Activated CD4-positive, alpha-beta T cell treated with anti-CD3 and anti-CD28 coated beads, Interleukin-2, amount 50 U/mL, for 16 hours (primary cell): ENCODE results near the gene RAB6A.

Source experiments
- DNase-seq: peaks from one replicate; pipeline ENCODE4 v3.0.0-alpha.2; 2020

The RAB6A gene

DNA sequence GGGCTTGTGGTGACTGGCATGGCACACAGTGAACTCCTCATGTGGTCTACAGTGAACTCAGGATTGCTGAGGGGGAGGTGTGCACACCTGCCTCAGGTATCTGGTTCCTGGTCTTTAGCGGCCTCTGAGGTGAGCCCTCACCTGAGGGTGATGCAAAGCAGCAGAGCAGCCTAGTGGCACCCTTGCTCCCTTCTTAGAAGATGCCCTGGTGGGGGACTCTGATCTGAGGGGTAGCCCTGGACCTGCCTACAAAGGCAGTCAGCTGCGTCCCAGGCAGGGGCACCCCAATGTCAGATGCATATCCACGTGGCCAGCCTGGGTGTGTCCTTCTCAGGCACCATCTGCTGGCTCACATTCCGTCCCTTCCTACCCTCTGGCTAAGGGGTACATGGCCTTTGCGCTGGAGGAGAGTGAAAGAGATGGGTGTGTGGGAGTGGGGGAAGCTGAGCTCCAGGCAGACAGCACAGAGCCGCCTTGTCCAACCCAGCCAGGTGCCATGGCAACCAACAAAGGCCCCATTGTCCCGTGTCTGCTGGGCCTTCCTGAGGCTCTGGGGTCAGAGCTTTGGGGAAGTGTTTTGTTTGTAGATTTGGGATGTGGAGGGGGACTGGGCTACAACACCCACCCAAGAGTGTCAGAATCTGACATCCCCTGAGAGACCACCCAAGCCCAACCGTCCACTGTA, 108.7 kb downstream of the RAB6A start:
- no peak for DNase-seq

DNA sequence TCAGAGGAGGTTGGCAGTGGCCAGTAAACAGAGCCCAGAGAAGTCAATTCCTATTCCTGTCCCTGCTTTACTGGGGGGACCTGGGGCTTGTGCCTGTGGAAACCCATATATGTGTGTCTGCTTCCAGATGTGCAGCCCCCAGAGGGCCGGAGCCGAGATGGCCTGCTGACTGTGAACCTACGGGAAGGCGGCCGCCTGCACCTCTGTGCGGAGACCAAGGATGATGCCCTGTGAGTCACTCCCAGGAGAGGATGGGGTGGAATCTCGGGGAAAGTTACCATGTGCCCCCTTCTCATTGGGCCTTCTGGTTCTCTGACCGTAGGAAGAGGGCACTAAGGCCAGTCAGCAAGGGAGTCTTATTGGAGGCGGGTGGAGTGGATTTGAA, 109.2 kb downstream of the RAB6A start:
- no peak for DNase-seq

DNA sequence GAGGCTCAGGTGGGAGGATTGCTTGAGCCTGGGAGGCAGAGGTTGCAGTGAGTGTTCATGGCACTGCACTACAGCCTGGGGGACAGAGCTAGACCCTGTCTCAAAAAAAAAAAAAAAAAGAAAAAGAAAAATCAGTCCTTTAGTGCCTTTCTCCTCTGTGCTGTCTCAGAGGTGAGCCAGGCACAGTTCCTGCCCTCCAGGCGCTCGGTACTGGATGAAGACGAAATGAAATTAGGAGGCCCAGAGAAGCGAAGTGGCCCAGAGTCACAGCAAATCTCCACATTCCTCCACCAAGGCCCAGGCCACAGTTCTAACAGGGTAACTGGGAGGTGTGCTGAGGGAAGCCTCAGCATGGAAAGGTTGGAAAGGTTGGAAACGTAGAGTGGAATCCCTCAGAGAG, 109.6 kb downstream of the RAB6A start:
- no peak for DNase-seq

DNA sequence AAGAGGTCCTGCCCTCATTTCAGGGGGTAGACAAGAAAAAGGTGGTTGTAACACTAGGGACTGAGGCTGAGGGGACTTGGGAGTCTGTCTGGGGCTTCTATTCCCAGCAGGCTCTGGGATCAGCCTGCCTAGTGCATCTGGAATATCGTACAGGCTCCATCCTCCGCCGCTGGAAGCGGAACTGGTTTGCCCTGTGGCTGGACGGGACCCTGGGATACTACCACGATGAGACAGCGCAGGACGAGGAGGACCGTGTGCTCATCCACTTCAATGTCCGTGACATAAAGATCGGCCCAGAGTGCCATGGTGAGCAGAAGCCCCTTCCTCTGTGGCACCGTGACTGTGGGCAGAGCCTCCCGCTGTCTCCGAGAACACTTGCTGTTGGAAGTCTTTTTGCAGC, 110.5 kb downstream of the RAB6A start:
- DNase-seq = no peak

DNA sequence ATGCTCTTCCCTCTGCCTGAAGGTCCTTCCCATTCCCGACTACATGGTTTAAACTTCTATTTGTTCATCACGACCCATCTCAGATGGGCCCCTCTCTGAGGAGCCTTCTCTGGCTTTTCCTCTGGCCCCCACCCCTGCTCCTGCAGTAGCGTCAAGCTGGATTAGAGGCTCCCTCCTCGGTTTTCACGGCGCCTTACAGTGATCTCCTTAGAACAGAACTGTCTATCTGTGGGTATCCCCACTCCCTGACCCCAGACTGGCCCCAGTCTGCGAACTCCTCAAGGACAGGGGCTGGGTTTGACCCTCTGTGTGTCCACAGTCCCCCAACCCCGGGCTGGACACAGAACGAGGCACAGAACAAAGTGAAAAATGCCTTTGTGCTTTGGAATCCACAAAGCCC, 111.7 kb downstream of the RAB6A start:
- DNase-seq = no peak

DNA sequence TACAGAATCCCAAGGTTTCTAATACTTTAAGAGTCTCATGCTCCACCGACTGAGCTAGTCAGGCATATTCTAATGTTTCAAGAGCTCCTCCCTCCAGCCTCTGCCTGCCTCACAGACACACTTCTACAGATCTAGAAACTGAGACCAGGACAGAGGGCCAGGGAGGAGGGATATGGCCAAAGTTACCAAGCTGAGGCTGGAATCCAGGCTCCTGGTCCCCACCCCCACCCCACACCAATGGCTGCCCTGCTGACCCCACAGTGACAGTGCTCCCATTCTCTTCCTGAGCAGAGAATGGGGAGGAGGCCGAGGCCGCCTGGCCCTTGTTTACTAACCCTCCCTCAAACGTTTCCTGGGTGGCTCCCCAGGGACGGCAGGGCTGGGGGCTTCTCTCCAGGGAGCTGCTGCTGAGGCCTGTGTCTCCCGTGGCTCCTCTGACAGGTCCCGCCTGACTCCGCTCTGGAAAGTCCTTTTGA, 112.3 kb downstream of the RAB6A start:
- DNase-seq = no peak

DNA sequence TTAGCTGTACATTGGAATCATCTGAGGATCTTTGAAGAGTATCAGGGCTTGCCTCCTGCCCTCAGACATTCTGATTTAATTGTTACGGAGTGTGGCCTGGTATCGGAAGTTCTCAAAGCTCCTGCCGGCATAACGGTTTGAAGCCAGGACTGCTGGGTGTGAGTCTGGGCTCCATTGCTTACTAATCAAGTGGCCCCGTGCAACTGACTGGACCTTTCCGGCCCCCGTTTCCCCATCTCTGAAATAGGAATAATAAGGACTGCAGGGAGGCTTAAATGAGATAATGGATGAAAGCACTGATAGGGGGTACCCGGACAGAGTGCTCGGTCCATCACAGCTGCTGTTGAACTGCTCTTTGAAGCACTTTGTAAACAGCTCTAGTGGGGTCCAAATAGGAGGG, 112.8 kb downstream of the RAB6A start:
- DNase-seq = no peak

DNA sequence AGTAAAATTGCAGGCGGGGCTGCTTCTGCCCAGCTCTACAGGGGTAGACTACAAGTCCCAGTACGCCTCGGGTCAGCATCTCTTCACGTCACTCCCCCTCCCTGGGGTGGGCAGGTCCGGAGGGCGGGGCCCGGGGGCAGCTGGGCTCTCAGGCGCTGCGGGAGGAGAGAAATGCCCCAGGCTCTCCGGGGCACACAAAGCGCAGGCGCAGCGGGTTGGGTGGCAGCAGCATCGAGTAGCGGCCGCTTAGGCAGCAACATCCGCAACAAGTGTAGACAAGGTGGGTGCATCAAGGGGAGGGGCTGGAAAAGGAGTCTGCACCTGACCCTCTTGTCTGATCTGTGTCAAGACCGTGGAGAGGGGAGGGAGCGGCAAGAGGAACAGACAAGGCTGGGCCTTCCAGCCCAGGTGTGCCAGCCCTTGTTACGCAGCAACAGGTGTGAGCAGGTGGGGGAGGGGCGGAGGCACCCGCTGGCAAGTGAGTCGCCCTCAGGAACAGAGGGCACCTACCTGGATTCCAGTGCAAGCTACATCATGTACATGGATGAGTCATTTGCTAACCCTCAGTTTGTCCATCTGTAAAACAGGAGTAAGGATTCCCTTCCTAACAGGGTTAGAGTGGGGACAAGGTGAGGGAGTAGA, 113.3 kb downstream of the RAB6A start:
- DNase-seq = peak; percentile 89

DNA sequence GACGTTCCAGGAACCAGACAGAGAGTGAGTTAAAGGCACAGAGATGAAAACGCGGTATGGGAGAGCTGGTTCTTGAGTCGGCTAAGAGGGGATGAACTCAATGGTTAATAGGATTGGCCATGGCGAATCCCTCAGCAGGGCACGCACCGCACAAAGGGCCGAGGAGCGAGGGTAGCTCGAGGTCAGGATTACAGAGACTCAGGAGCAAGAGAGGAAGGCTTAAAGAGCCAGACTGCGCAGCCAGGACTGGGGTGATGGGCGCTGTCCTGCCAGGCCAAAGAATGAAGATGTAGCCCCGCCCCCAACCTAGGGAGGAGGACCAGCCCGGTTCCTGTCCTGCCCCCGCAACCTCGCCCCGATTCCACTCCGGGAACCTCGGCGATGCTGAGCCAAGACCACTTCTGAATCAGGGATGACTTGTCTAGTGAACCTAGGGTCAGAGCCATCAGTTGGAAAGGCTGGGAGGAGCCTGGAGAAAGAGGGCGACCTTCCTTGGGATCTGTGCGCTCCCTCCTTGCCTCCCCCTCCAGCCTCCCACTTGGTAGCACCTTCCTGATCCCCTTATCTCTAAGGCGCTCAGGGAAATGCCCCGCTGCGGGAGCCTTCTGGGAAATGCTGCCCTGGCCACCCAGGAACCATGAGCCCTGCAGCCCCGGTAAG, 114.8 kb downstream of the RAB6A start, which contains the start of gene PLEKHB1:
TSS of gene PLEKHB1 (plus strand) at position 610 of the 660 bp plus-strand sequence. CDS start at position 638, 28 bp downstream.
- DNase-seq = no peak

DNA sequence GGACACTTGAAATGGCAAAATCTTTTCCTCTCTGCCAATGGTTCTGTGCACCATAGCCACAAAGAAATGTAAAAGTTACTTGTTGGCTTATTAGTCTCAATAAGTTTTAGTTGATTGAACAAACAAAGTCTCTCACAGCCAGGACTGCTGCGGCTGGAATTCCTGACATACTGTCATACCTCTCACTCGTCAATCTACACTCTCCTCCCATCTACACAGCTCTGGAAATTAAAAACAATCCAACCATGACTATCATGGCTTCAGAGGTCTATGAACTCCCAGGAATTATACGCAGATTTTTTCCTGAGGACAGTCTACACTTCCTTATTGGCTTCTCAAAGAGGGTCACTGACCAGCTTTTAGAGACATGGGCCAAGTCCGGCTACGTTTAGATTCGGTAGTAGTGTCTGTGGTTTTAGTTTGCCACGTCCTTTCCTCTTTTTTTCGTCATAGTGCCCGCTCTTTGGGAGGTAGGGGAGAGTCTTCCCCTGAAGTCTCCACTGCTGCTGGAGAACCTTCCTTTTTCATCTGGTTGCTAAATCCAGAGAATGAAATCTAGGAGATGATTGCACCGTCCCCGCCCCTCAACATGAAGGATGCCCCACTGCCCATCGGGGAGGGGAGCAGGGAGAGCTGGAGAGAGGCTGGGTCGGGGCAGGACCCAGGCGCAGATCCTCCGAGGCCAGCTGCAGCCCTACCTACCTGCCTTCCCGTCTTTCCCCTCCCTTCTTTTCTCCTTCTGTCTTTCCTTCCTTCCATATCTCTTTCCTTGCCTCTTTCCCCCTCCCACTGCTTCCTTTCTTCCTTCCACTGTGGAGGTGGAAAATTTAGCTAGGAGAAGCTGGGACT, 115.5 kb downstream of the RAB6A start:
- no peak for DNase-seq

DNA sequence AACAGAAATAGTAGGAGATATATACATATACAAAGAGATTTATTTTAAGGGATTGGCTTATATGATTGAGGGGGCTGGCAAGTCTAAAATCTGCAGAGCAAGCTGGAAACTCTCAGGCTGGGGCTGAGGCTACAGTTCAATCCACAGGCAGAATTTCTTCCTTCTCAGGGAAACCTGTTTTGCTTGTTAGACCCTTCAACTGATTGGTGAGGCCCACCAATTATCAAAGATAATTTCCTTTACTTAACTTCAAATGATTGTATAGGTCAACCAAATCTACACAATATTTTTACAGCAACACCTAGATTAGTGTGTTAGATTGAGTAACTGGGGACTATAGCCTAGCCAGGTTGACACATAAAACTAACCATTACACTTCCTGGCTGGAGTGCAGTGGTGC, 119.2 kb downstream of the RAB6A start:
- DNase-seq = no peak

DNA sequence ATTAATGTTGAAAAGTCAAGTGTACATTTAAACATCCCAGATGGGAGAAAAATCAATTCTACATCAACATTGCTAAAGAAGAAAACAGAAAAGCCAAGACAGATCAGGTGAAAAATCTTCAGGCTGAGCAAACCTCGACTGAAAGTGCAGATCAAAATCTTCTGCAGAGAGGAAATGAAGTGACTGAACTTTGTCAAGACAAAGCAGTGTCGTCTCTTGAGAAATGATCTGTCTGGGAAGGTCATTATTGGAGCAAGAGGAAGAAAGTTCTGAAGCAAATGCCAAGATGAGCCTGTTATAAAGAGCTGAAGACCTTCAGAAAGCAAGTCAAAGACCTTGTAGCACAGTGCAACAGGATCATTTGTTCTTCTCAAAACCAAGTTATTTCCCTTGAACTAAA, 120.3 kb downstream of the RAB6A start:
- DNase-seq = no peak

DNA sequence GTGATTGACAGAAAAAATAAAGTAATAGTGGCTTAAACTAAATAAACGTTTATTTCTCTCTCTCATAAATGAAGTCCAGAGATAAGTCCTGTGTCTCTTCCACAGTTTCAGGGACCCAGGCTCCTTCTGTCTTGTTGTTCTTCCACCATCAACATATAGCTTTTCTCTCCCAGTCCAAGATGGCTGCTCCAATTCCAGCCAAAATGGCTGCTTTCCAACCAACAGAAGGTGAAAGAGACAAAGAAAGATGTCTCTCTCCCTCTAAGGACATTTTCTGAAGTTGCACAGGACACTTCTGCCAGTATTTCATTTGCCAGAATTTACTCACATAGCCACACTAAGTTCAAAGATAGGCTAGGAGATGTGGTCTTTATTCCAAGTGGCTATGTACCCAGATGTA, 123.9 kb downstream of the RAB6A start:
- no peak for DNase-seq

DNA sequence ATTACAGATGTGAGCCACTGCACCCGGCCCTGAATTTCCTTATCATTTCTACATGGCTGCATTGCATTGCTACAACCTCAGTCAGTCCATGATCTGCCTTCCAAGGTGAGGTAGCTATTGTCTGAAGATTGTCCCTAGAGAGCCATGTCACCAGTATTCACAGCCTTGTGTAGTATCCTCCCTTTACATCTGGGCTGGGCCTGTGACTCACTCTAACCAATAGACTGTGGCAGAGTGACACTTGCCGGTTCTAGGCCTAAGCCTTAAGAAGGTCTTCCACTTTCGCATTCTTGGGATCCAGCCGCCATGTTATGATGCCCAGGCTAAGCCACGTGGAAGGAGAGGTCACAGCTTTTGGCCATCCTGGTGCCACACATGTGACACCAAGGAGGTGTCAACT, 124.6 kb downstream of the RAB6A start:
- no peak for DNase-seq

DNA sequence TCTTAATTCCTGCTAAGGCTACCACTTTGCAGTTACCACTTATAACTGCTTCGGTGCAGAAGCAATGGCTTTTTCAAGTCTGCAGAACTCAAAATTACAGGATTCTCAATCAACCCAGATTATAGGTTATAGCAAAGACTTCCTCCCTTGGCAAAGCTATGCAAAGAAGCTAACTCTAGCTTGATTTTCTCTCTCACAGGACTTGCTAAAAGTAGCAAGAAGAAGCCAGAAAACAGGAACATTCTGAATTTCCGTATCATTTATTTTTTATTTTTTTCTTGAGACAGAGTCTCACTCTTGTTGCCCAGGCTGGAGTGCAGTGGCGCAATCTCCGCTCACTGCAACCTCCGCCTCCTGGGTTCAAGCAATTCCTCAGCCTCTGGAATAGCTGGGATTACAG, 125.2 kb downstream of the RAB6A start:
- DNase-seq = no peak

DNA sequence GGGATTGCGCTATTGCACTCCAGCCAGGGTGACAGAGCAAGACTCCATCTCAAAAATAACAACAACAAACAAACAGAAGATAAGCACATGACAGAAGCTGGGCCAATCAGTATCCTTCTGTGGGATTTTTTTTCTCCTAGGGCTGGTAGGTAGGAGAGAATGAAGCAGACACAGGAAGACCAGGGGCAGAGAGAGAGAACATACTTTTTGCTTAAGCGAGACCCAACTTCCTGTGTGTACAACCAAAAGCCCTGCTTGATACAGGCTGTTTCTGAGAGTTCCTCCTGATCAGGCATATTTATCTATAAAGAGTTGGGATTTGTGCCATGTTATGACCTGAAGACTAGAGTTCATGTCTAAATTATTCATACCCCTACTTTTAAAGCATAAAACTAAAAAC, 126.9 kb downstream of the RAB6A start:
- no peak for DNase-seq

DNA sequence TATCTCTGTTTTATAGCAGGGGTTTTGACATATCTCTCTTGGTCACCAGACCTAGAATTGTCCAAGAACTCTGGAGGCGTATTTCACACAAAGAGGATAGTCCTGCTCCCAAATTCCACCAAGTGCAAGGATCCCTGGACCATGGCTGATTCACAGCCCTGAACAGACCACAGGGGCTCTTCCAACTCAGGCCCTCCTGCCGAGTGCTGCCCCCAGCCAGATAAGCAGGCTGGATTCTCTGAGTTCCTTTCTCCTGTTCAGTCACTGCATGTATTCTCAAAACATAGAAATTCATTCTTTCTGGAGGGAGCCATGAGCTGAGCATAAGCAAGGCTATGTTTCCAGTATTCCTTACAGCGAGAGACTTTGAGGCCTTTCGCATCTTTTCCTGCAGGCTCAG, 127.9 kb downstream of the RAB6A start:
- DNase-seq = no peak

DNA sequence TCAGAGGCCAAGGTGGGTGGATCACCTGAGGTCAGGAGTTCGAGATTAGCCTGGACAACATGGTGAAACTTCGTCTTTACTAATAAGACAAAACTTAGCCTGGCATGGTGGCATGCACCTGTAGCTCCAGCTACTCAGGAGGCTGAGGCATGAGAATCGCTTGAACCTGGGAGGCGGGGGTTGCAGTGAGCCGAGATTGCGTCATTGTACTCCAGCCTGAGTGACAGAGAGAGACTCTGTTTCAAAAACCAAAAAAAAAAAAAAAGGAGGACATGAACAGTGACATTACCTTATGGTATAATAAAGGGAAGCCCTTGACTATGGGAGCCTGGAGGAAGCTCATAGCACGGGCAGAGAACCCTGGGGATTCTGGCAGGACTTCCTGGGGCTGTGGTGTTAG, 131.0 kb downstream of the RAB6A start:
- no peak for DNase-seq

DNA sequence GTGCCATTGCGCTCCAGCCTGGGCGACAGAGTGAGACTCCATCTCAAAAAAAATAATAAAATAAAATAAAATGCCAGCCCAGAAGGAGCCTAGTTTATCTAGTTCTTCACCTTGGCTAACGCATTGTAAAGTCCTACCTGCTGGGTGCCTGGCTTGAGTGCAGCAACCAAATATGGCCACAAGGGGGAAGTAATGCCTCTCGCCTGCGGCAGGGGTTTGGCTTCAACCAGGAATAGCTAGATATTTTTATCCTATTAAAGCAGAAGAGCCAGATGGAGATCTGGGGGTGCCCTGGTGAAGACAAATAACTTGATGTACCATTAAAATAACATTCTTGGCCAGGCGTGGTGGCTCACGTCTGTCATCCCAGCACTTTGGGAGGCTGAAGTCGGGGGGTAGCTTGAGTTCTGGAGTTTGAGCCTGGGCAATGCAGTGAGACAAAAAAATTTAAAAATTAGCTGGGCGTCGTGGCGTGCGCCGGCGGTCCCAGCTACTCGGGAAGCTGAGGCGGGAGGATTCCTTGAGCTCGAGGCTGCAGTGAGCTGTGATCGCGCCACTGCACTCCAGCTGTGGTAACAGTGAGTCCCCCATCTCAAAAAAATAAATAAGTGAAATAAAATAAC, 135.1 kb downstream of the RAB6A start:
- peak; percentile 62 for DNase-seq
